ENCODE results near the gene PMEPA1. TPM values are rescaled to one million over a fixed set of nuclear protein-coding genes. Genes with fewer than 3 reads are reported as not detected.

PMEPA1 gene, protein sequence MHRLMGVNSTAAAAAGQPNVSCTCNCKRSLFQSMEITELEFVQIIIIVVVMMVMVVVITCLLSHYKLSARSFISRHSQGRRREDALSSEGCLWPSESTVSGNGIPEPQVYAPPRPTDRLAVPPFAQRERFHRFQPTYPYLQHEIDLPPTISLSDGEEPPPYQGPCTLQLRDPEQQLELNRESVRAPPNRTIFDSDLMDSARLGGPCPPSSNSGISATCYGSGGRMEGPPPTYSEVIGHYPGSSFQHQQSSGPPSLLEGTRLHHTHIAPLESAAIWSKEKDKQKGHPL
- total RNA-seq (2014; rRNA removed; shearing (Covaris generic)) (6.1 and 6.6 TPM in 2 replicates), polyA plus RNA-seq (2016; fragmentation: Nextera tagmentation; extraction: Ambion mirVana) (11.8 and 12.5 TPM in 2 replicates)

DNA sequence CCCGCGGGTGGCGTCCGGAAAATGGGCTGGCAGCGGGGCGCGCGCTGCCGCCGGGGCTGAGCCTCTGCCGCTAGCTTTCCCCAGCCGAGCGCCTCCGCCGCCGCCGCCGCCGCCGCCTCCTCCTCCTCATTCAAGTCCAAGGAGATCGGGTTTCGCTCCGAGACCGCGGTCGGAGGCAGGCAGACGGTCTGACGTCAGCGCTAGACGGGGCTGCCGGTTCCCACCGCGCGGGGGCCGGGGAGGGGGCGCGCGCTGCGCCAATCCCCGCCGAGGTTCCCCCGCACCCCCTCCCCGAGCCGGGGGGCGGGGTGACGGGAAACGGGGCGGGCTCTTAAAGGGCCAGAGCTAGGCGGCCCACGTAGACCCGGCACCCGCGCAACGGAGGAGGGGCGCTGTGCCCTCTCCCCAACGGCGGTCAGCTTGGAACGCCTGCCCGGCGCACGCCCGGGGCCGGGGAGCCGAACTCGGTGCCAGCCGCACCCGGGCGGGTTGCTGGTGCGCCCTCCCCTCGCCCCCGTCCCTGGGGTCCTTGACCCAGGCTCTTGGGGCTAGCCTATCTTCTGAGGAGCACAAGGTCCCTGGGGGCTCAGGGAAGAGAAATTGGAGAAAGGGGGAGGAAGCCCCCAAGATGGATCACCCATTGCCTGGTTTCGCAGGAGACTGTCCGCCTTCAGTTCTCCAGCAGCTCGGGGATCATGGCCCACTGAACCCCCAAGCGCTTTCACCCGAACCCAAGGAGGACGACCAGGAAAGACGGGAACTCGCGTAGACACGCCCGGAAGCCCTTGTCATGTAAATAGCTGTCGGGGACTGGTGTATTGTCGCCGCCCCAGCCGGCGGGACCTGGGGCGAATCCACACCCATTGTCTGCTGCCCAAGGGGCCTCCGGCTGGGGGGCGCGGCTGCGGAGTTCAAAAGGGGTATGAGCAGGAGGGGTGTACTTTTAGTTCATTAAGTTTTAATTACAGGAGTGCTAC lies at the start of gene PMEPA1:
Gene PMEPA1 (minus strand): TSS at position 193 of the 977 bp plus-strand sequence. CDS start 433 bp downstream, outside the sequence.
- peaks cover 37% of the 10 kb centered on the region for H3K4me1 ChIP-seq (ENCODE audit: insufficient read depth)
- H3K9me2 ChIP-seq (ENCODE audit: insufficient read depth) = no peaks in the 10 kb centered on the region
- H3K27me3 ChIP-seq (replicated peaks; ENCODE audit: insufficient read depth) = no peaks in the 10 kb centered on the region
- H3K79me2 ChIP-seq (ENCODE audit: insufficient read depth) = peaks cover 39% of the 10 kb centered on the region
- TF ChIP-seq EZH2 (IDR thresholded peaks at IDR 0.05; ENCODE audit: insufficient read depth, poor library complexity, severe bottlenecking) (no peak), EZH2phosphoT487 (IDR thresholded peaks at IDR 0.05; ENCODE audit: insufficient read depth, low read depth) (no peak)
- no peaks in the 10 kb centered on the region for H4K20me1 ChIP-seq (ENCODE audit: insufficient read depth)
- DNase-seq = peak; percentile 98
- peak within 1 kb of the TSS; percentile 85 for H2AFZ ChIP-seq
- peak within 1 kb of the TSS; percentile 83 for H3K4me3 ChIP-seq
- peaks cover 3% of the 10 kb centered on the region; the same call in 1 of the 2 replicates for H3F3A ChIP-seq (ENCODE audit: insufficient read depth)
- peak within 1 kb of the TSS; percentile 75 for H3K27ac ChIP-seq
- H3K9ac ChIP-seq = peak within 1 kb of the TSS; percentile 89
- in situ Hi-C loops (cut with MboI) = no loop called here
- H3K9me3 ChIP-seq (ENCODE audit: low read depth) = no peaks in the 10 kb centered on the region
- H3K4me2 ChIP-seq (ENCODE audit: unreplicated experiment) = peak within 1 kb of the TSS; percentile 92
- H3K36me3 ChIP-seq (ENCODE audit: low read depth) = no peaks in the 10 kb centered on the region
- WGBS, 2 experiments (ENCODE audit: low coverage in 1 of 2, low lambda C conversion rate in 2 of 2, missing lambda C conversion rate in 2 of 2) = 1 to 2% methylated on average over 36 to 78 of the region's 92 CpGs

DNA sequence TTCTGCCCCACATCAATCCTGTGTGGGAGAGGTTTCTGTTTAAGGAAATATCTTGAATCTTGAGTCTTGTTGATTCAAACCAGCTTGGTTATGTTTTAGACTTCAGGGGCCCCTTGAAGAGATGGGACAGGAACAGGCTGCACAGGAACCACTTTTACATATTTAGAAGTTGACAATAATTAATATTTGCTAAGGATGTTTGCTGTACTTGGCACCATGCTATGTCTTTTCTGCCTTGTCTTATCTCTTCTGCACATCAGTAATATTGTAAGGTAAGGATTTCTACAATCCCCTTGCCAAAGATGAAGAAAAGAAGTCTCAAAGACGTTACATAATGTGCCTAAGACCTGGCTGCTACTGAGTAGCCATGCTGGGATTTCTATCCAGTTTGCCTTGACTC lies 48.0 kb upstream of the PMEPA1 start:
- Histone ChIP-seq H3K4me2 (ENCODE audit: unreplicated experiment) (no peak overlapping the region), H3K36me3 (ENCODE audit: low read depth) (no peaks in the 10 kb centered on the region), H3K9ac (no peak overlapping the region), H3K27me3 (replicated peaks; ENCODE audit: insufficient read depth) (peaks cover 34% of the 10 kb centered on the region), H3K9me2 (ENCODE audit: insufficient read depth) (no peaks in the 10 kb centered on the region), H2AFZ (no peak overlapping the region), H3K9me3 (ENCODE audit: low read depth) (no peaks in the 10 kb centered on the region), H4K20me1 (ENCODE audit: insufficient read depth) (no peaks in the 10 kb centered on the region), H3K4me3 (no peak overlapping the region), H3K4me1 (ENCODE audit: insufficient read depth) (no peaks in the 10 kb centered on the region), H3K79me2 (ENCODE audit: insufficient read depth) (no peaks in the 10 kb centered on the region), H3F3A (ENCODE audit: insufficient read depth) (no peaks in the 10 kb centered on the region), H3K27ac (no peak overlapping the region)
- WGBS, 2 experiments (ENCODE audit: low coverage in 1 of 2, low lambda C conversion rate in 2 of 2, missing lambda C conversion rate in 2 of 2) = 12 to 15% methylated on average over 1 of the region's 1 CpG
- TF ChIP-seq EZH2 (IDR thresholded peaks at IDR 0.05; ENCODE audit: insufficient read depth, poor library complexity, severe bottlenecking) (no peak), EZH2phosphoT487 (IDR thresholded peaks at IDR 0.05; ENCODE audit: insufficient read depth, low read depth) (no peak)
- in situ Hi-C loops (cut with MboI) = no loop called here
- no peak for DNase-seq

DNA sequence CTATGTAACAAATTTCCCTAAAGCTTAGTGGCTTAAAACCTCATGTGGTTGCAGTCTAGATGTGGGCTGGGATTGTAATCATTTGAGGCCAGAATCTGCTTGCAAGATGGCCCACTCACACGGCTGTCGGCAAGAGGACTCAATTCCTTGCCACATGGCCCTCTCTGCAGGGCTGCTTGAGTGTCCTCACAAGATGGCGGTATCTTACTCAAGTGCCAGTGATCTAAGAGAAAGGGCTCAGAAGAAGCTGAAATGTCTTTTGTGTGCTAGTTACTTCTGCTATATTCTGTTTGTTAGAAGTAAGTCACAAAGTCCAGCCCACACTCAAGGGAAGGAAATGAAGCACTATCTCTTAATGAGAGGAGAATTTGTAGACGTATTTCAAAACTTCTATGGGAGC lies 47.1 kb upstream of the PMEPA1 start:
- Histone ChIP-seq H3K9ac (no peak overlapping the region), H3K9me2 (ENCODE audit: insufficient read depth) (no peaks in the 10 kb centered on the region), H3K4me3 (no peak overlapping the region), H3F3A (ENCODE audit: insufficient read depth) (no peaks in the 10 kb centered on the region), H4K20me1 (ENCODE audit: insufficient read depth) (no peaks in the 10 kb centered on the region), H3K27me3 (replicated peaks; ENCODE audit: insufficient read depth) (peaks cover 35% of the 10 kb centered on the region), H2AFZ (no peak overlapping the region), H3K9me3 (ENCODE audit: low read depth) (no peaks in the 10 kb centered on the region), H3K4me2 (ENCODE audit: unreplicated experiment) (no peak overlapping the region), H3K27ac (no peak overlapping the region), H3K36me3 (ENCODE audit: low read depth) (no peaks in the 10 kb centered on the region), H3K79me2 (ENCODE audit: insufficient read depth) (no peaks in the 10 kb centered on the region), H3K4me1 (ENCODE audit: insufficient read depth) (no peaks in the 10 kb centered on the region)
- in situ Hi-C loops (cut with MboI) = no loop called here
- no peak for DNase-seq
- TF ChIP-seq EZH2 (IDR thresholded peaks at IDR 0.05; ENCODE audit: insufficient read depth, poor library complexity, severe bottlenecking) (no peak), EZH2phosphoT487 (IDR thresholded peaks at IDR 0.05; ENCODE audit: insufficient read depth, low read depth) (no peak)
- 82% methylated on average over 4 of the region's 4 CpGs for WGBS, 2 experiments (ENCODE audit: low coverage in 1 of 2, low lambda C conversion rate in 2 of 2, missing lambda C conversion rate in 2 of 2)

DNA sequence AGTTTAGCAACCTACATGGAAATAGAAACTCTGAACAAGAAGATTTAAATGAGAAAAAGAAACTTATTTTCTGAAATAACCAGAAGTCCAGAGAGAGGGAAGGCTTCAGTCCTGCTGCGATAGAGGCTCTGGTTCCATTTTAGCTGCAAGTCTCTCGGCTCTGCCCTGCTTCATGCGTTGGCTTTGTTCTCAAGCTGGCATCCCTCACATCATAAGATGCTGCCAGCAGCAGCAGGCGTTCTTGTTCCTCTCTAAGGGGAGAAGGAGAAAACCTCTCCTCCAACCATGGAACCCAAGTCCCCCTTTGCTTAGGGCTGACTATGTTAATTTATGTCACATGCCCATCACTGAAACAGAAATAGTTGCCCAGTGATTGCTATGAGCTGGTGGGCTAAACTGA lies 46.4 kb upstream of the PMEPA1 start:
- no peaks in the 10 kb centered on the region for H3K79me2 ChIP-seq (ENCODE audit: insufficient read depth)
- no peaks in the 10 kb centered on the region for H3K9me2 ChIP-seq (ENCODE audit: insufficient read depth)
- no peak overlapping the region for H2AFZ ChIP-seq
- H3F3A ChIP-seq (ENCODE audit: insufficient read depth) = no peaks in the 10 kb centered on the region
- no peak overlapping the region for H3K9ac ChIP-seq
- no peak for DNase-seq
- no peaks in the 10 kb centered on the region for H4K20me1 ChIP-seq (ENCODE audit: insufficient read depth)
- no peaks in the 10 kb centered on the region for H3K4me1 ChIP-seq (ENCODE audit: insufficient read depth)
- WGBS, 2 experiments (ENCODE audit: low coverage in 1 of 2, low lambda C conversion rate in 2 of 2, missing lambda C conversion rate in 2 of 2) = 34 to 38% methylated on average over 4 of the region's 4 CpGs
- no peaks in the 10 kb centered on the region for H3K36me3 ChIP-seq (ENCODE audit: low read depth)
- TF ChIP-seq EZH2phosphoT487 (IDR thresholded peaks at IDR 0.05; ENCODE audit: insufficient read depth, low read depth) (no peak), EZH2 (IDR thresholded peaks at IDR 0.05; ENCODE audit: insufficient read depth, poor library complexity, severe bottlenecking) (no peak)
- no peak overlapping the region for H3K27ac ChIP-seq
- in situ Hi-C loops (cut with MboI) = no loop called here
- no peaks in the 10 kb centered on the region for H3K9me3 ChIP-seq (ENCODE audit: low read depth)
- H3K27me3 ChIP-seq (replicated peaks; ENCODE audit: insufficient read depth) = peaks cover 38% of the 10 kb centered on the region
- no peak overlapping the region for H3K4me2 ChIP-seq (ENCODE audit: unreplicated experiment)
- H3K4me3 ChIP-seq = no peak overlapping the region
